PC-9 (cell line): ENCODE measurements around the gene ATIC. TPM values are rescaled to one million over a fixed set of nuclear protein-coding genes. Genes with fewer than 3 reads are reported as not detected.

Source experiments
- BruUV-seq: library from RNA; stranded (reverse); fragments of 400-500 nt; replicated peaks from 2 replicates; lab custom pipeline; 2021; lab: Mats Ljungman, UMichigan
- CTCF ChIA-PET: fragments of 300-600 bp; sonication (Branson Sonifier 250); formaldehyde crosslinking; loops from one replicate; lab custom pipeline; 2022; ENCODE audit warnings: antibody characterized with exemption; lab: Charles Lee
- POLR2A ChIA-PET: fragments of 300-600 bp; sonication (Branson Sonifier 250); formaldehyde crosslinking; loops from one replicate; lab custom pipeline; 2022; ENCODE audit warnings: antibody characterized with exemption; ENCODE audit not compliant: unreplicated experiment; lab: Charles Lee
- DNase-seq, 2 experiments: peaks; one replicate each; pipeline versions ENCODE4 v3.0.0 to v3.0.0-alpha.2; 2015 to 2022; ENCODE audit warnings: mixed read lengths in 1 of 2
- H2AFZ ChIP-seq: fragments of 200-600 bp; sonication (generic); 2 replicates; pipeline ENCODE4 v1.8.1; 2017; ENCODE audit warnings: antibody characterized with exemption
- H3F3A ChIP-seq: fragments of 200-600 bp; sonication (generic); 2 replicates; pipeline ENCODE4 v1.8.1; 2017; ENCODE audit warnings: antibody characterized with exemption, mild to moderate bottlenecking, low read depth; ENCODE audit not compliant: insufficient read depth
- H3K27ac ChIP-seq: fragments of 200-600 bp; sonication (generic); 2 replicates; pipeline ENCODE4 v1.6.1; 2016; ENCODE audit warnings: mixed run types
- H3K27me3 ChIP-seq: fragments of 200-600 bp; sonication (generic); 2 replicates; pipeline ENCODE4 v1.6.1; 2016; ENCODE audit warnings: low read depth, mixed run types; ENCODE audit not compliant: insufficient read depth
- H3K36me3 ChIP-seq: fragments of 200-600 bp; sonication (generic); 2 replicates; pipeline ENCODE4 v1.6.1; 2016; ENCODE audit warnings: low read depth, mixed run types
- H3K4me1 ChIP-seq: fragments of 200-600 bp; sonication (generic); replicated peaks from 2 replicates; pipeline ENCODE4 v1.6.1; 2016; ENCODE audit warnings: mixed run types; ENCODE audit not compliant: insufficient read depth
- H3K4me2 ChIP-seq: fragments of 200-600 bp; sonication (generic); 2 replicates; pipeline ENCODE4 v1.6.1; 2017; ENCODE audit warnings: mixed run types
- H3K4me3 ChIP-seq: fragments of 200-600 bp; sonication (generic); 2 replicates; pipeline ENCODE4 v1.6.1; 2016; ENCODE audit warnings: mixed run types
- H3K79me2 ChIP-seq: fragments of 200-600 bp; sonication (generic); 2 replicates; pipeline ENCODE4 v1.6.1; 2017; ENCODE audit warnings: low read depth, mixed run types
- H3K9me2 ChIP-seq: fragments of 200-600 bp; sonication (generic); 2 replicates; pipeline ENCODE4 v1.8.1; 2017; ENCODE audit warnings: mild to moderate bottlenecking; ENCODE audit not compliant: insufficient read depth
- H3K9me3 ChIP-seq: fragments of 200-600 bp; sonication (generic); 2 replicates; pipeline ENCODE4 v1.8.1; 2016; ENCODE audit warnings: low read depth; ENCODE audit not compliant: insufficient read depth
- H4K20me1 ChIP-seq: fragments of 200-600 bp; sonication (generic); 2 replicates; pipeline ENCODE4 v1.8.1; 2017; ENCODE audit not compliant: insufficient read depth
- CTCF ChIP-seq: fragments of 200-600 bp; sonication (generic); conservative IDR thresholded peaks from 2 replicates; pipeline ENCODE4 v1.6.1; 2017; ENCODE audit warnings: mixed run types, antibody characterized with exemption, mild to moderate bottlenecking, moderate library complexity
- EZH2 ChIP-seq: fragments of 200-600 bp; sonication (generic); IDR thresholded peaks from 2 replicates; pipeline ENCODE4 v1.8.0; 2017; ENCODE audit warnings: antibody characterized with exemption, low read depth
- intact Hi-C: fragments of 100-400 bp; cut with micrococcal nuclease; formaldehyde crosslinking; loops from one replicate; pipeline ENCODE4 v1.10.0; 2022; ENCODE audit not compliant: unreplicated experiment
- total RNA-seq: library from RNA; stranded (reverse); gene quantifications from 2 replicates; pipeline ENCODE4 v1.2.3, GENCODE V29; 2021

ATIC gene
- total RNA-seq, 1 experiment from 2014 or later, result 290 TPM

- H3K36me3 ChIP-seq, result no peaks in the 10 kb centered on the region
- H3K9me3 ChIP-seq, result no peaks in the 10 kb centered on the region
- no peak for DNase-seq
- H3K4me1 ChIP-seq, result no peaks in the 10 kb centered on the region
- no TSS peak for BruUV-seq
- TF ChIP-seq CTCF (no peak), EZH2 (no peak)
- no peaks in the 10 kb centered on the region for H4K20me1 ChIP-seq
- no peak overlapping the region for H3K27ac ChIP-seq
- ChIA-PET CTCF (no interaction called here), POLR2A (no interaction called here)
- H3K4me3 ChIP-seq, result no peak overlapping the region
- H3K27me3 ChIP-seq, result no peaks in the 10 kb centered on the region
- no peaks in the 10 kb centered on the region for H3K79me2 ChIP-seq
- intact Hi-C loops, result no loop called here
- no peaks in the 10 kb centered on the region for H3K9me2 ChIP-seq
- no peak overlapping the region for H2AFZ ChIP-seq
- H3F3A ChIP-seq, result no peaks in the 10 kb centered on the region
- no peak overlapping the region for H3K4me2 ChIP-seq
These were observed 45.1 kb downstream of the ATIC start for GRCh38 chr2:215356948-215357461.

GRCh38 chr2:215357660-215358059 lies 45.8 kb downstream of the ATIC start:
- Histone ChIP-seq H3K4me3 (no peak overlapping the region), H3K79me2 (no peaks in the 10 kb centered on the region), H3K9me3 (no peaks in the 10 kb centered on the region), H3K27me3 (no peaks in the 10 kb centered on the region), H4K20me1 (no peaks in the 10 kb centered on the region), H3K4me1 (no peaks in the 10 kb centered on the region), H3K27ac (no peak overlapping the region), H3K4me2 (no peak overlapping the region), H3K36me3 (no peaks in the 10 kb centered on the region), H2AFZ (no peak overlapping the region), H3K9me2 (no peaks in the 10 kb centered on the region), H3F3A (no peaks in the 10 kb centered on the region)
- TF ChIP-seq EZH2 (no peak), CTCF (no peak)
- DNase-seq, result no peak
- BruUV-seq, result no TSS peak
- CTCF ChIA-PET, result no interaction called here
- POLR2A ChIA-PET, result no interaction called here
- intact Hi-C loops, result no loop called here

GRCh38 chr2:215358312-215358845 lies 46.5 kb downstream of the ATIC start:
- DNase-seq, result no peak
- POLR2A ChIA-PET, result no interaction called here
- CTCF ChIA-PET, result no interaction called here
- Histone ChIP-seq H3K4me2 (no peak overlapping the region), H3K9me3 (no peaks in the 10 kb centered on the region), H3F3A (no peaks in the 10 kb centered on the region), H3K27me3 (no peaks in the 10 kb centered on the region), H3K4me1 (no peaks in the 10 kb centered on the region), H3K4me3 (no peak overlapping the region), H3K9me2 (no peaks in the 10 kb centered on the region), H3K36me3 (peaks cover 4% of the 10 kb centered on the region; the same call in 1 of the 2 replicates), H3K79me2 (no peaks in the 10 kb centered on the region), H2AFZ (no peak overlapping the region), H3K27ac (no peak overlapping the region), H4K20me1 (no peaks in the 10 kb centered on the region)
- BruUV-seq, result no TSS peak
- no peak for TF ChIP-seq EZH2
- no peak for TF ChIP-seq CTCF
- intact Hi-C loops, result no loop called here
